IMR-90 (cell line): ENCODE data around the gene CD101. TPM values are rescaled to one million over a fixed set of nuclear protein-coding genes. Genes with fewer than 3 reads are reported as not detected.

Experiments
- ATAC-seq: fragments of 200-7000 bp; cut with Tn5 transposase; 2 replicates; pipeline ENCODE4 v1.9.1; 2020; ENCODE audit warnings: low read depth, mild to moderate bottlenecking, moderate library complexity
- BruUV-seq: library from RNA; stranded (reverse); fragments of 400-500 nt; replicated peaks from 2 replicates; lab custom pipeline; 2021; lab: Mats Ljungman, UMichigan
- CTCF ChIA-PET: fragments of 300-600 bp; formaldehyde crosslinking; extraction: SDS; loops from one replicate; lab custom pipeline; 2021; ENCODE audit warnings: antibody characterized with exemption; lab: Yijun Ruan, JAX
- POLR2A ChIA-PET: fragments of 300-600 bp; sonication (Branson Sonifier 250); formaldehyde crosslinking; loops from one replicate; lab custom pipeline; 2022; ENCODE audit warnings: antibody characterized with exemption; ENCODE audit not compliant: unreplicated experiment; lab: Charles Lee
- DNase-seq: peaks from one replicate; pipeline ENCODE4 v3.0.0; 2013
- H2AFZ ChIP-seq: replicated peaks from 2 replicates; pipeline ENCODE3; 2013; ENCODE audit warnings: low read length, mild to moderate bottlenecking; ENCODE audit not compliant: poor library complexity
- H2AK5ac ChIP-seq: 2 replicates; pipeline ENCODE4 v1.6.1; 2013; ENCODE audit warnings: low read depth, low read length, inconsistent platforms
- H2AK9ac ChIP-seq: replicated peaks from 2 replicates; pipeline ENCODE3; 2013; ENCODE audit warnings: mild to moderate bottlenecking, low read depth, low read length, moderate library complexity; ENCODE audit not compliant: poor library complexity
- H2BK120ac ChIP-seq: 2 replicates; pipeline ENCODE4 v1.6.1; 2013; ENCODE audit warnings: low read depth, low read length, inconsistent platforms
- H2BK15ac ChIP-seq: 3 replicates; pipeline ENCODE4 v1.6.1; 2013; ENCODE audit warnings: low read depth, low read length, inconsistent platforms
- H2BK20ac ChIP-seq: 2 replicates; pipeline ENCODE4 v1.6.1; 2013; ENCODE audit warnings: low read depth, mild to moderate bottlenecking, inconsistent platforms, low read length, moderate library complexity
- H2BK5ac ChIP-seq: 2 replicates; pipeline ENCODE4 v1.6.1; 2013; ENCODE audit warnings: mild to moderate bottlenecking, low read depth, low read length, inconsistent platforms; ENCODE audit not compliant: poor library complexity, severe bottlenecking
- H3K14ac ChIP-seq: replicated peaks from 2 replicates; pipeline ENCODE4 v1.6.1; 2013; ENCODE audit warnings: low read depth, low read length, inconsistent platforms
- H3K18ac ChIP-seq: 2 replicates; pipeline ENCODE4 v1.6.1; 2013; ENCODE audit warnings: low read depth, low read length, control low read depth
- H3K23ac ChIP-seq: 2 replicates; pipeline ENCODE4 v1.6.1; 2013; ENCODE audit warnings: low read depth, low read length, inconsistent platforms
- H3K27ac ChIP-seq: 2 replicates; pipeline ENCODE4 v1.5.1; 2013; ENCODE audit warnings: mild to moderate bottlenecking, control low read depth, low read length; ENCODE audit not compliant: insufficient read depth
- H3K27me3 ChIP-seq: 2 replicates; pipeline ENCODE4 v1.6.1; 2013; ENCODE audit warnings: low read length; ENCODE audit not compliant: control insufficient read depth, insufficient read depth
- H3K36me3 ChIP-seq: 2 replicates; pipeline ENCODE4 v1.6.1; 2013; ENCODE audit warnings: low read length, mixed read lengths; ENCODE audit not compliant: control insufficient read depth, insufficient read depth
- H3K4ac ChIP-seq: 2 replicates; pipeline ENCODE4 v1.6.1; 2013; ENCODE audit warnings: low read depth, low read length, inconsistent platforms
- H3K4me1 ChIP-seq: 2 replicates; pipeline ENCODE4 v1.6.1; 2013; ENCODE audit warnings: low read length, mixed read lengths; ENCODE audit not compliant: control insufficient read depth, insufficient read depth
- H3K4me2 ChIP-seq: 2 replicates; pipeline ENCODE4 v1.6.1; 2013; ENCODE audit warnings: low read depth, mild to moderate bottlenecking, control low read depth, low read length, moderate library complexity
- H3K4me3 ChIP-seq: 2 replicates; pipeline ENCODE4 v1.5.1; 2013; ENCODE audit warnings: low read depth, mild to moderate bottlenecking, control low read depth, low read length, moderate library complexity; ENCODE audit not compliant: insufficient read depth
- H3K56ac ChIP-seq: 2 replicates; pipeline ENCODE4 v1.6.1; 2013; ENCODE audit warnings: low read length, inconsistent platforms; ENCODE audit not compliant: insufficient read depth; ENCODE audit errors: extremely low read depth
- H3K79me1 ChIP-seq, 2 experiments: 2 replicates each; pipeline ENCODE4 v1.6.1; 2013; ENCODE audit warnings: low read length in 2 of 2, inconsistent platforms in 1 of 2, low read depth in 1 of 2
- H3K9ac ChIP-seq: 2 replicates; pipeline ENCODE4 v1.6.1; 2013; ENCODE audit warnings: low read depth, low read length, control low read depth
- H3K9me1 ChIP-seq: 2 replicates; pipeline ENCODE4 v1.6.1; 2013; ENCODE audit warnings: low read length, inconsistent platforms; ENCODE audit not compliant: insufficient read depth
- H3K9me3 ChIP-seq: 2 replicates; pipeline ENCODE4 v1.6.1; 2013; ENCODE audit warnings: low read length; ENCODE audit not compliant: control insufficient read depth, insufficient read depth
- H4K20me1 ChIP-seq: 2 replicates; pipeline ENCODE4 v1.6.1; 2013; ENCODE audit warnings: low read length, inconsistent platforms; ENCODE audit not compliant: insufficient read depth
- H4K5ac ChIP-seq: 2 replicates; pipeline ENCODE4 v1.6.1; 2013; ENCODE audit warnings: mild to moderate bottlenecking, low read depth, low read length, control low read depth
- H4K8ac ChIP-seq, 2 experiments: 2 replicates each; pipeline ENCODE4 v1.6.1; 2013; ENCODE audit warnings: low read depth in 2 of 2, low read length in 2 of 2, control low read depth in 1 of 2, inconsistent platforms in 1 of 2
- H4K91ac ChIP-seq: 2 replicates; pipeline ENCODE4 v1.6.1; 2013; ENCODE audit warnings: low read depth, low read length, inconsistent platforms; ENCODE audit not compliant: insufficient read depth
- BHLHE40 ChIP-seq: fragments of 150-350 bp; IDR thresholded peaks from 2 replicates; pipeline ENCODE4 v1.6.1; 2016; ENCODE audit warnings: mild to moderate bottlenecking, low read depth, low read length
- CEBPB ChIP-seq: IDR thresholded peaks from 2 replicates; pipeline ENCODE4 v1.6.1; 2012; ENCODE audit warnings: low read depth, low read length, improper control_type of control experiment
- MAFK ChIP-seq: IDR thresholded peaks from 2 replicates; pipeline ENCODE4 v1.6.1; 2012; ENCODE audit warnings: low read depth, low read length, improper control_type of control experiment
- MAZ ChIP-seq: IDR thresholded peaks from 2 replicates; pipeline ENCODE4 v1.6.1; 2012; ENCODE audit warnings: low read depth, mild to moderate bottlenecking, low read length, improper control_type of control experiment, moderate library complexity, borderline replicate concordance
- MXI1 ChIP-seq: IDR thresholded peaks from 2 replicates; pipeline ENCODE4 v1.6.1; 2012; ENCODE audit warnings: low read depth, mild to moderate bottlenecking, low read length, moderate library complexity, borderline replicate concordance
- POLR2A ChIP-seq: IDR thresholded peaks from 2 replicates; pipeline ENCODE4 v1.6.1; 2012; ENCODE audit warnings: mild to moderate bottlenecking, low read depth, low read length
- RAD21 ChIP-seq: IDR thresholded peaks from 2 replicates; pipeline ENCODE4 v1.6.1; 2012; ENCODE audit warnings: low read length, improper control_type of control experiment
- RCOR1 ChIP-seq: IDR thresholded peaks from 2 replicates; pipeline ENCODE4 v1.6.1; 2012; ENCODE audit warnings: mild to moderate bottlenecking, low read length, improper control_type of control experiment; ENCODE audit not compliant: insufficient replicate concordance
- RFX5 ChIP-seq: IDR thresholded peaks from 2 replicates; pipeline ENCODE4 v1.8.0; 2012; ENCODE audit warnings: low read depth, mild to moderate bottlenecking, low read length, moderate library complexity
- SMC3 ChIP-seq: fragments of 150-350 bp; IDR thresholded peaks from 2 replicates; pipeline ENCODE4 v1.6.1; 2016; ENCODE audit warnings: low read depth, mild to moderate bottlenecking, antibody characterized with exemption, low read length, moderate library complexity
- whole genome bisulfite sequencing, 2 experiments: methylation state at CpG; one replicate each; pipeline versions ENCODE4 v1.1.5 to v1.1.7; 2013; ENCODE audit warnings: missing lambda C conversion rate in 2 of 2; ENCODE audit not compliant: insufficient read length in 1 of 2; ENCODE audit errors: extremely low coverage in 2 of 2; 5-methylcytosine and 5-hydroxymethylcytosine counted together
- dilution Hi-C: fragments of 300-500 bp; cut with HindIII; formaldehyde crosslinking; loops from one replicate; pipeline ENCODE4 v1.14.3; 2018; ENCODE audit warnings: low sequenced_read_pairs; ENCODE audit not compliant: unreplicated experiment
- in situ Hi-C: fragments of 300-500 bp; cut with MboI; formaldehyde crosslinking; loops from 3 replicates; pipeline ENCODE4 v1.14.3; 2019; ENCODE audit warnings: low sequenced_read_pairs, inconsistent platforms, mixed read lengths
- intact Hi-C: fragments of 100-400 bp; cut with micrococcal nuclease; formaldehyde crosslinking; loops from 2 replicates; pipeline ENCODE4 v1.10.0; 2022
- polyA plus RNA-seq, 3 experiments: library from polyadenylated mRNA; depleted of rRNA; stranded (reverse); fragments of >200 nt; gene quantifications; 2 replicates each; pipeline ENCODE4 v1.2.3, GENCODE V29; 2012; ENCODE audit warnings: low replicate concordance in 1 of 3
- total RNA-seq: library from RNA; depleted of rRNA; stranded (reverse); fragments of >200 nt; gene quantifications from 2 replicates; pipeline ENCODE4 v1.2.3, GENCODE V29; 2012
- TF ChIP-seq, protein P1 (sequence below): conservative IDR thresholded peaks from 2 replicates; pipeline ENCODE4 v1.5.1; 2012; ENCODE audit warnings: mild to moderate bottlenecking, low read depth, low read length, improper control_type of control experiment
- TF ChIP-seq, protein P2 (sequence below): fragments of 150-350 bp; IDR thresholded peaks from 2 replicates; pipeline ENCODE4 v1.6.1; 2017; ENCODE audit warnings: mild to moderate bottlenecking, antibody characterized with exemption, low read length, low read depth

The CD101 gene
- total and polyA plus RNA-seq, 2 of the 4 experiments (the other 2 are of a cell fraction), result not detected

DNA sequence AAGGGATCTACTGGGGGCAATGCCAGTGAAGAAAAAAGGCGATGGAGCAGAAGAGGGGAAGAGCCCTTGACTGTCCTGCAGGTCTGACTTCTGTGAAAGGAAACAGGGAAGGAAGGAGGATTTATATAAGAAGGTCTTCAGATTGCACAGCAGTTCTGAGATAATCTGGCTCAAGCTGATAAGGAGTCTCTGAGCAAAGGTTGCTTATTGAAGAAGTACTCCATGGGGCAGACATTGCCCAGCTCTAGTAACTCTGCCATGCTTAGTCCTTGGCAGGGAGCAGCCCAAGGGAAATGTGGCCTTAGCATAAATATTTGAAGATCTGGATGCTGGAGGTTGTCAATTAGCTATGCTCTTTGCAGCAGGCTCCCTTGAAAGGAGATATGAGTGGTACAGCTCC lies 42.7 kb downstream of the CD101 start:
- no peak overlapping the region for H3K4me2 ChIP-seq
- H2AK9ac ChIP-seq, result no peak overlapping the region
- no peak overlapping the region for H2BK20ac ChIP-seq
- no peak overlapping the region for H2AFZ ChIP-seq
- H3K4ac ChIP-seq, result no peak overlapping the region
- no peak overlapping the region for H2AK5ac ChIP-seq
- H3K56ac ChIP-seq, result no peak overlapping the region
- no peak overlapping the region for H3K14ac ChIP-seq
- H2BK5ac ChIP-seq, result no peak overlapping the region
- no peaks in the 10 kb centered on the region for H3K79me1 ChIP-seq
- no peak for ATAC-seq
- H4K91ac ChIP-seq, result no peak overlapping the region
- 14% methylated on average over 1 of the region's 1 CpG; no CpG with 5 or more reads in 1 of the 2 experiments for WGBS, 2 experiments
- H3K4me1 ChIP-seq, result no peaks in the 10 kb centered on the region
- no peak overlapping the region for H3K4me3 ChIP-seq
- no peak overlapping the region for H4K8ac ChIP-seq
- H2BK15ac ChIP-seq, result no peak overlapping the region
- H3K36me3 ChIP-seq, result no peaks in the 10 kb centered on the region
- H4K5ac ChIP-seq, result no peak overlapping the region
- H3K27ac ChIP-seq, result no peak overlapping the region
- POLR2A ChIA-PET, result no interaction called here
- 0 out of 2 replicates have a peak, but pooled peaks cover 2% of the 10 kb centered on the region for H3K27me3 ChIP-seq
- CTCF ChIA-PET, result no interaction called here
- H3K9me1 ChIP-seq, result peaks cover 4% of the 10 kb centered on the region; the same call in 1 of the 2 replicates
- in situ Hi-C loops (no loop called here), dilution Hi-C loops (no loop called here), intact Hi-C loops (no loop called here)
- no peaks in the 10 kb centered on the region for H3K9me3 ChIP-seq
- DNase-seq, result no peak
- H2BK120ac ChIP-seq, result no peak overlapping the region
- H3K18ac ChIP-seq, result no peak overlapping the region
- no TSS peak for BruUV-seq
- no peak for TF ChIP-seq SMC3
- TF ChIP-seq, protein P1, sequence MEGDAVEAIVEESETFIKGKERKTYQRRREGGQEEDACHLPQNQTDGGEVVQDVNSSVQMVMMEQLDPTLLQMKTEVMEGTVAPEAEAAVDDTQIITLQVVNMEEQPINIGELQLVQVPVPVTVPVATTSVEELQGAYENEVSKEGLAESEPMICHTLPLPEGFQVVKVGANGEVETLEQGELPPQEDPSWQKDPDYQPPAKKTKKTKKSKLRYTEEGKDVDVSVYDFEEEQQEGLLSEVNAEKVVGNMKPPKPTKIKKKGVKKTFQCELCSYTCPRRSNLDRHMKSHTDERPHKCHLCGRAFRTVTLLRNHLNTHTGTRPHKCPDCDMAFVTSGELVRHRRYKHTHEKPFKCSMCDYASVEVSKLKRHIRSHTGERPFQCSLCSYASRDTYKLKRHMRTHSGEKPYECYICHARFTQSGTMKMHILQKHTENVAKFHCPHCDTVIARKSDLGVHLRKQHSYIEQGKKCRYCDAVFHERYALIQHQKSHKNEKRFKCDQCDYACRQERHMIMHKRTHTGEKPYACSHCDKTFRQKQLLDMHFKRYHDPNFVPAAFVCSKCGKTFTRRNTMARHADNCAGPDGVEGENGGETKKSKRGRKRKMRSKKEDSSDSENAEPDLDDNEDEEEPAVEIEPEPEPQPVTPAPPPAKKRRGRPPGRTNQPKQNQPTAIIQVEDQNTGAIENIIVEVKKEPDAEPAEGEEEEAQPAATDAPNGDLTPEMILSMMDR, result no peak
- TF ChIP-seq, protein P2, sequence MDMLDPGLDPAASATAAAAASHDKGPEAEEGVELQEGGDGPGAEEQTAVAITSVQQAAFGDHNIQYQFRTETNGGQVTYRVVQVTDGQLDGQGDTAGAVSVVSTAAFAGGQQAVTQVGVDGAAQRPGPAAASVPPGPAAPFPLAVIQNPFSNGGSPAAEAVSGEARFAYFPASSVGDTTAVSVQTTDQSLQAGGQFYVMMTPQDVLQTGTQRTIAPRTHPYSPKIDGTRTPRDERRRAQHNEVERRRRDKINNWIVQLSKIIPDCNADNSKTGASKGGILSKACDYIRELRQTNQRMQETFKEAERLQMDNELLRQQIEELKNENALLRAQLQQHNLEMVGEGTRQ, result no peak
- no peak for TF ChIP-seq MAZ
- TF ChIP-seq BHLHE40, result no peak
- no peak for TF ChIP-seq MAFK
- TF ChIP-seq POLR2A, result no peak
- TF ChIP-seq RAD21, result no peak
- TF ChIP-seq MXI1, result no peak
- no peak for TF ChIP-seq RFX5
- no peak for TF ChIP-seq RCOR1
- no peak for TF ChIP-seq CEBPB
- no peak overlapping the region for H3K23ac ChIP-seq
- no peaks in the 10 kb centered on the region for H4K20me1 ChIP-seq
- H3K9ac ChIP-seq, result no peak overlapping the region
